ENCODE data around the gene FOCAD. TPM values are rescaled to one million over a fixed set of nuclear protein-coding genes. Genes with fewer than 3 reads are reported as not detected.
"Not testable (repeated sequence)": the region's sequence is repeated elsewhere in the genome, so short reads cannot be mapped to it uniquely, and the experiment has no call there.

The FOCAD gene
- total RNA-seq, 2 donors from 2014 or later = 28.8 to 34.1 TPM

DNA sequence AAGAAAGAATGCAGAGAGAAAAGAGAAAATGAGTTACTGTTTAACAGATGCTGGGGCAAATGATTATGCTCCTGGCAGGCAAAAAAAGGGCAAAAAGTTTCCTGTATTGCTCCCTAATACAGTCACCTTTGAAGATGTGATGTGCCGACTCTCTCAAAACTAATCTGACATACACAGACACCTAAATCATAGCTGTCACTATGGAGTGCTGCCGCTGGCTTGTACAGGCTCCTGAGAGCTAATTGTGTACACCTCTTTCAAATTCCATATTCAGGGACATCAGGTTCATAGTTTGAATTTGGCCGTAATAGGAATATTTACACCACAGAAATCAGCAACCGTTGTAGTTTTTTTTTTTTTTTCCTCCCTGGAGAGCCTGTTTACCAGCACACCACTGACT is 12.4 kb upstream of the FOCAD start:
- no peak for ATAC-seq
- intact Hi-C loops (cut with DNase I) = no loop called here
- no peak for DNase-seq

DNA sequence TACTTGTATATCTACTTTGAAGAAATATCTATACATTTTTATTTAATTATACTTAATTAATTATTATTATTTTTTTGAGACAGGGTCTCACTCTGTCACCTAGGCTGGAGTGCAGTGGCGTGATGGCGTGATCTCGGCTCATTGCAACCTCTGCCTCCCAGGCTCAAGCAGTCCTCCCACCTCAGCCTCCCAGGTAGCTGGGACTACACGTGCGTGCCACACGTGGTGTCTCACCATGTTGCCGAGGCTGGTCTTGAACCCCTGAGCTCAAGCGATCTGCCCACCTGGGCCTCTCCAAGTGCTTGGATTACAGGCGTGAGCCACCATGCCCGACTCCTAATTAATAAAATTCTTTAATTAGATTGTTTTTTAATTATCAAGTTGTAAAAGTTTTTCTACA is 10.5 kb upstream of the FOCAD start:
- ATAC-seq; DNase-seq; intact Hi-C loops (cut with DNase I): not testable (repeated sequence)

DNA sequence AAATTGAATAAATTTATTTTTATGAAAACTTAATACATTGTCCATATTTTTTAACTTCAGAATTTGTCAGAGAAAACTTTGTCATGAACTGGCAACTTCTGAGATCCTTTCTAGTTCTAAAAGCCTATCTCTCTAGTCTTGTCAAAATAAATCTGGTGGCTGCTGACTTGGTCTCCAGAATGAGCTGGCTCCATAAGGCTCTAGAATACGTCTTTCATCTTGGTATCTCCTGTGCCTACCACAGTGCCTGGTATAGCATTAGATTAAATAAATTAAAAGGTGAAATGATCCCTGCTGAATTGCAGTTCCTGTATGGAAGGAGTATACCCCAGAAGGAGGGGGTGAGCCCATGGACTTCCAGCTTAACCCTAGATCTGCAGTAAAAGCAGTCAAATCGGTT is 2.6 kb upstream of the FOCAD start:
- DNase-seq = no peak
- ATAC-seq = no peak
- intact Hi-C loops (cut with DNase I) = no loop called here

DNA sequence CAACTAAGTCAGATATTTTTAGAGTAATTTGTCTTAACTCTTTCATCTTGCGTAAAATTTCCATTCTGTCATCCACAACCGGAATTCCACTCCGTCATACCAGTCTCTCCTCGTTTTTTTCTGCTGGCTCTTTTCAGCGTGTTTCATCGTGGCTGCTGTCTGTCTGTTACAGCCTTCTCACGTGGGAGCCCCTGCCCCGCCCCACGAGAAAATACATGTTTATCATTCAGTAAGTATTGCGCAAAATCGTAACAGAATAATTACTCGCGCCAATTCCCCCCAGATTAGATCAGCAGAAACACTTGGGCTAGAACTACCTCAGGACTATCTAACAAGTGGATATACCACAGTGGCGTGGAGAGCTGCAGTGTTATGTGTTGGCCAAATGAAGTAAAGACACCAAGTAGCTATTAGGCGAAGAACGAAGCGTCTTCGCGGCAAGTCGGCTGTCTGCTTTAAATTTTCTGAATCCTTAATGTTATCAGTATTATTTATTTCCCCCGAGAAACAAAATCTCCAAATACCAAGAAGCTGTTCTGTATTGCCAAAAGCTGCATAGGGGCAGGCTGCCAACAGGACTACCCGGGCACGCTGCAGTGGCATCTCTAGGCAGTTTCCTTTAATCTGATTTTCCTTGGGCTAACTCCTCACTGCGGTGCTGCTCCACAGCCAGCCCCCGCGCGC is 566 bp upstream of the FOCAD start:
- intact Hi-C loops (cut with DNase I) = no loop called here
- DNase-seq (peak; percentile 76), ATAC-seq (peak; percentile 32 to 52)

DNA sequence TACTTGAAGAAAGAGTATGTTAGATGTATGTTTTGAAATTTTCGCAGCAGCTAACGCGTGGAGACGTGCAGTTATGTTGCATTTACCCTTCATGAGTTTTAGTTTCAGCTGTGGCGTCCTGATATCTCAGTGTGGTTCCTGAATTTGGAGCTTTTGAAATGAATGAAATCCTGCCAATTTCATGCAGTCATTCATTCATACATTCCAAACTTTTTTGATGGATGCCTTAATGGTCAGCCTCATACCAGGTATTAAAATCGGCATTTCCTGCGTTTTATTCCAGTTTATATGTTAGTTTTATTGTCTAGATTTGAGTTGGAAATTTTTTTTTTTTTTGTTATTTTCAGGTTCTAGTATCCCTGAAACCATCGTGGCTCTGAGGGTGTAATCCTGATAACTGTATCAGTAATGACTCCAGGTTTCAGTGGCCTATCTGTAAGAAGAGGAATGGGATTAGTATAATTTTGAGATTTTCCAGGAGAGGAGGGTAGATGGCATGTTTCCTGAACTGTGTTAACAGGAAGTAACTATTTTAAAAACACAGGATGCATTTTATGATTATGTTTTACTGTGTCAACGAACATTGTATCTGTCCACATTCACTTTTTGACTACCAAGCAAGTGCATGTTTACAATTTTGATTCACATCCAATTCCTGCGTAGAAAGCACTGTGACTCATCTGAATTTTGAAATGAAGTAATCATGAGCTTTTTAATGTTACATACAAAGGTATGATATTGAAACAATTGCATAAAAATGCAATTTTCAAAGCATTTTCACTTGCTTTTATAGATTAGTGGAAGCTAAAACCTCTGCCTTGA is 1.0 kb downstream of the FOCAD start:
- intact Hi-C loops (cut with DNase I) = no loop called here
- ATAC-seq (no peak), DNase-seq (no peak)

DNA sequence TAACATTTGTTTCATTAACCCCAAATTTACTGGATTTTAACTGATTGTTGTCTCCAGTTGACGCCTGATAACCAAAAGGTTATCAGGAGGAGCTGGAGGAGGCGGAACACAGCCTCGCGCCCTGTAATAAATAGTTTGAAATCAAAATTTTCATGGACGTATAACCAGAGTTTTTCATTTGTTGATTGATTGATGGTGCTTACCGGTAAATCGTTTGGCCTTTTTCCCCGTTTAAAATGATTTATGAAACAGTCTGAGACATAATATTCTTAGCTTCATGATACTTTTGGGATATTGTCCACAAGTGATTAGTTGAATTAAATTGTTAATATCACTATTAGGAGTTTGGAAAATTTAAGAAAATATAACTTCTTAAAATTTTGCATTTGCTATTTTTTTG is 1.7 kb downstream of the FOCAD start:
- DNase-seq (no peak), ATAC-seq (no peak)
- intact Hi-C loops (cut with DNase I) = no loop called here

DNA sequence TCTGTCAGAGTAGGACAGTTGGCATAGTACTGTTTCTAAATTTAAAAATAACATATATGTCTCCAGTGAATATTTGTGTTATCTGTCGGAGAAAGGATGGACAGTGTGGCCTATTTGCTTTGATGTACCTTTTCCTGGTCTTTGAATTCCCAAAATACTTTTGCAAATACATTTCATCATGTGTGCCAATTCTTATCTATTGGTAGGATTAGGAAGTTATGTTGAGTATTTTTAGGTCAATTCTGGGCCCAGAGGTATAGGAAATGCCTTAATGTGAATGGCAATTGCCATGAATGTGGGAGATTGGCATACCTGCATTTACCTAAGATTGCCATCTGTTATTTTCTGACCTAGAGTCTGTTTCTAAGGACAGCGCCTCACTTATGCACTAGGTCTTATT is 5.8 kb downstream of the FOCAD start:
- intact Hi-C loops (cut with DNase I) = loop anchor here in 1 of 2 donors (10.0 kb wide), 1 partner anchor 145 kb away; no protein-coding TSS in a partner anchor
- no peak for DNase-seq
- no peak for ATAC-seq

DNA sequence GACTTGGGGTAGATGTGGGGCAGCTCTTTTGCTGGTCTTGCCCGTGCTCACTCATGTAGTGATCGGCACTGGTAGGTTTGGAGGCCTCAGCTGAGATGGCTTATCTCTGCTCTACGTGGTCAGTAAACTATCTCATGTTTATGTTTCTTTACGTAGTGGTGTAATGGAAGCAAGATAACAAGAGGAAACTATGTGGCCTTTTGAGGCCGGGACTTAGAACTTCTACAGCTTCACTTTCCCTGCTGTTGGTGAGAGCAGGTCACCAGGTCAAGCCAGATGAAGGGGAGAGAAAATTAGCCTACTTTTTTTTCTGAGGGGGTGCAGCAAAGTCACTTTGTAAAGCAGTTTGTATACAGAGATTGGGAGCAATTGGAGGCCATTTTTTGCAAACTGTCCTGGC is 8.5 kb downstream of the FOCAD start:
- ATAC-seq = no peak
- intact Hi-C loops (cut with DNase I) = loop anchor here in 1 of 2 donors (10.0 kb wide), 1 partner anchor 142 kb away; no protein-coding TSS in a partner anchor

DNA sequence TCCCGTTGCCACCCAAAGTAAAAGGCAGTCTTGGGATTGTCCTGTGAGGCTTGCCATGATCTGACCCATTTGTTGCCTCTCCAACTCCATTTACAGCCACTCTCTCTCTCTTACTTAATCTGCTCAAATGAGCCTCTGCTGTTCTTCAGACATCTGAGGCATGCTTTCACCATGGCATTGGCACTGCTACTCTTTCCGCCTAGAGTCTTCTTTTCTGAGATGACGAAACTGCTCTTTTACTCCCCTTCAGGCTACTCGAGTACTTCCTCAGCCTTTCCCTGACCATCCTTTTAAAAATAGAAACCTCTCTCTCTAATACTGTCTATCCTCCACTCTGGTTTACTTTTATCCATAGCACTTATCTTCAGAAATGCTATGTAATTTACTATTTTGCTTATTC is 9.0 kb downstream of the FOCAD start:
- DNase-seq = no peak
- intact Hi-C loops (cut with DNase I) = loop anchor here in 1 of 2 donors (10.0 kb wide), 1 partner anchor 142 kb away; no protein-coding TSS in a partner anchor
- peak; percentile 66 to 73 for ATAC-seq

More for the DNA sequence above, 8.5 kb downstream of the FOCAD start:
- DNase-seq = no peak

DNA sequence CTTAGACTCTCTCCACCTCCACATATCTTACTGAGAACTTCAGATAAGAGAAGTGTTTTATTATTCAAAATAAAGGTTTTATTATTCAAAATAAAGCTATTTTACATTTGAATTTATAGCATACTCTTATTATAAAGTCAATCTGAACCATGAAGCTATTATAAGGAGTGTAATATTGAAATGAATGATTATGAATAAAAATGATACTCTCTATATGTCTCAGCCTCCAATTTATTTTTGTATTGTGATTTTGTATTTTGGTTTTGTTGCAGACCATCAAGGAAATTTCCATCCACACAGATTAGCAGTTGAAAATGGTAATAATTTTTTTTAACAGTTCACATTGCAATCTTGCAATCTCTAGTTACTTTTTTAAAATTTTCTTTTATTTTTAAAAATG is 10.2 kb downstream of the FOCAD start:
- ATAC-seq (no peak), DNase-seq (no peak)
- intact Hi-C loops (cut with DNase I) = loop anchor here in 1 of 2 donors (10.0 kb wide), 1 partner anchor 141 kb away; no protein-coding TSS in a partner anchor

DNA sequence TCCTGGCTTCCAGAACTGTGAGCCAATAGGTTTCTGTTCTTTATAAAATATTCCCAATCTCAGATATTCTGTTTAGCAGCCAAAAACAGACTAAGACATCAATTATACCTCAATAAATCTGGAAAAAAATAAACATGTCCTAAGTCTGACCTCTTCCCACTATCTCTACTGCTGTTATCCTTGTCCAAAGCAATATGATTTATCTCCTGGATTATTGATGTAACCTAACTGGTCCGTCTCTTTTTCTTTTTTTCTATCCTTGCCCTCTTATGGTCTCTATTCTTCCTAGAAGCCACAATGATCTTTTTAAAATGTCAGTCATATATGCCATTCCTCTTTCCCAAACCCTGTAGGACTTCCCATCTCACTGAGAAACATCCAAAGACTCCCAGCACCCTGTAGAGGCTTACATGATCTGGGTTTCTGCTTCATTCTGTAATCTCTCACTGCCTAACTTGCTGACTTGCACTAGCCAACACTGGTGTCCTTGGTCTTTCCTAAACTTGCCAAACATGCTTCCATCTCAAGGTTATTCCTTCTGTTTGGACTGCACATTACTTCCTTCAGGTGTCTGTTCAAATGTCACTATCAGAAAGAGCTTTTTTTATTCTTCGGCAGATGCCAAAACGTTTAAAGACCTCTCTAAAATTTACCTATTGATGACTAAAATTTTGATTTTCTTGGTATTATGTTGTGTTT is 13.1 kb downstream of the FOCAD start:
- ATAC-seq (no peak), DNase-seq (no peak)
- intact Hi-C loops (cut with DNase I) = loop anchor here in 1 of 2 donors (10.0 kb wide), 1 partner anchor 138 kb away; no protein-coding TSS in a partner anchor

DNA sequence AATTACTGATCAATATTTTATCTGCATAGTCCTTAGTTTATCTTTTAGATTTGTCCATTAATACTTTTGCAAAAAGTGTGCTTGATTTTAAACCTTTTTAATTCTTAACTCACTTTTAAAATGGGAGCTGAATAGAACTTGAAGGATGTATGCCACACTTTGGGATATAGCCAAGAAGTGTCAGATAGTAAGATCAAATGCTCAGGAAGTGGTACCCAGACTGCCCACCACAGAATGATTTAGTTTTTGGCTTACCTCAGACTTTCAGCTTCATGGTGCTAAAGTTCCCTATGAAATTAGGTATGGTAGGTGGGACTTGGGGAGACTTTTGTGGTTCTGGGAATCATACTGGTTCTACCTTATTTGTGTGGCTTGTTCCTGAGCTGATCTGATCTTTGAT is 14.7 kb downstream of the FOCAD start:
- intact Hi-C loops (cut with DNase I) = loop anchor here in 1 of 2 donors (10.0 kb wide), 1 partner anchor 136 kb away; no protein-coding TSS in a partner anchor
- DNase-seq (no peak), ATAC-seq (no peak)

DNA sequence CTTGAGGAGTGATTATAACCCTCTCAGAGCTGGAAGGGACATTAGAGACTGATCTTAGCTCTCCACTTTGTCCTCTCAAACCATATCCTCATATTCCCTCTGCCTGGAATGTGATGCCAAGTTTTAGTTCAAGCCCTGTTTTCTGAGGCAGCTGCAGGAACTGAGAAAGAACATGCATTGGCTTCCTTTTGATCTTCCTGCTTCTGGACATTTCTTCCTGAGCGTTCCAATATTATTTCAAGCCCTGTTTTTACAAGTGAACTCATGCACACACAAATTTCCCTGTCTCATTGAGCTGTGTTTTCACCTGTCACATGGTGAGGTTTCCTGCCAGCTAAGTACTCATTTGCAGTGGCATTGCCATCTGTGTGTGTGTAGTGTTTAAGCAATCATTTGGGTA is 17.0 kb downstream of the FOCAD start:
- intact Hi-C loops (cut with DNase I) = no loop called here
- DNase-seq = no peak
- peak; percentile 22 to 23 for ATAC-seq

DNA sequence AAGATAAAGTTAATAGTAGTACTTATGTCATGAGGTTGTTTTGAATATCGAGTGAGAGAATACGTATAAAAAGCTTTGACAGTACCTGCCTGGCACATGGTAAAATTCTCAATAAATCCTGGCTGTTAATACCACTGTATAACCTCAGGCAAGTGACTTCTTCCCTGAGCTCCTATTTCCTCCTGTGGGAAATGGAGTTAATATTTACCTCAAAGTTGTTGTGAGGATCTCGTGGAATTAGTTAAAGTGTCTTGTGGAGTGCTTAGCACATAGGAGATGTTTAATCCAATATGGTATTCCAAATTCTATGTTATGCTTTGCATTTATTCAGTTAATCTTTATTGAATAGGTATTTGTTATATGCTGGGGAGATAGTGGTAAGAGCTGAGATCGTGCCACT is 18.5 kb downstream of the FOCAD start:
- ATAC-seq (no peak), DNase-seq (no peak)
- intact Hi-C loops (cut with DNase I) = no loop called here

DNA sequence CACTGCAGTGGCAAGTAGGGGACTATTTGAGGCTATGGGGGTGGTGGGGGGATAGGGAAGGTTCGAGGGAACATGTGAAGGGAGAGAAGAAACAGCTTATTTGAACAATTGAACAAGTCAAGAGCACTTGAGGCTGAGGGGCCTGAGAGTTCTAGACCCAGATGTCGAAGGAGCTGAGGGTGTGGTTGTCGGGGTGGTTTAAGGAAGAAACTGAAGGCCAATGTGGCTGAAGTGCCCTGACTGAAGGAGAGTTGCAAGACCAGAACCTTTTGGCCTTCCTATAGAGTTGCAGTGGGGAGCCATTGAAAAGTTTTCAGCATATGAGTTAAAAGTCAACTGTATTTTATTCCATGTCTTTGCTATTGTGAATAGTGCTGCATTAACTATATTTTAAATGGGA is 19.1 kb downstream of the FOCAD start:
- DNase-seq (no peak), ATAC-seq (no peak)
- intact Hi-C loops (cut with DNase I) = no loop called here

DNA sequence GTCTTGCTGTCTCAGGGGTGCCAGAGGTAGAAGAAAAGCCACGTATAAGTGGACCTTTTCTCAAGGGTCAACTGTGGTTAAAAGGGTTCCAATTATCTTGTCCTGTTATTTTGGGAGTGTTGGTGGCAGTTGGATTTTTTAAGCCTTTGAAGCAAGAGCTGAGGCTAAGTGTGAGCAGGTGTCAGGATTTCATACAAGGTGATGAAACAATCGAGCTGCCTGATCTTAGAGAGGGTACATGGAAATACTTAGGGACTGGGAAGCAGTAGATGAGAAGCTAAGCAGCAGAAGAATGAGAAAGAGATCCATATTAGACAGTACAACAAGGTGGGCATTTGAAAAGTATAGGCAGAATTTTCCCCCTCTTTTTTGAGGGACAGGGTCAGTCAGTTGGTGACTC is 23.6 kb downstream of the FOCAD start:
- ATAC-seq = no peak
- no peak for DNase-seq
- intact Hi-C loops (cut with DNase I) = no loop called here

DNA sequence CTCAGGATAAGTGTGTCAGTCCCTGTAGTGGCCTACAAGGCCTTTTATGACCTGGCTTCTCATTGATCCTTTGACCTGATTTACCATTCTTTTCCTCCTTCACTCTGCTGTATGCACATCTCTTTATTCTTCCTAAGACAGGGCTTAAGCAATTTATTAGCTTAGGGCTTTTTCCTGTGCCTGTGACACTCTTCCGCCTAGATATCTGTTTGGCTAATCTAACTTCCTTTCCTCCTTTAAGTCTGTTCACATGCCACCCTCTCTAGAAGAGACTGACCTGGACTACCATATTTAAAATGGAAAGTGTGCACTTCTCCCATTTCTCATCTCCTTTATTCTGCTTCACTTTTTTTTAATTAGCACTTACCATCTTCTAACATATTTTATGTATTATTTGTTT is 29.1 kb downstream of the FOCAD start:
- DNase-seq (no peak), ATAC-seq (no peak)
- intact Hi-C loops (cut with DNase I) = no loop called here

DNA sequence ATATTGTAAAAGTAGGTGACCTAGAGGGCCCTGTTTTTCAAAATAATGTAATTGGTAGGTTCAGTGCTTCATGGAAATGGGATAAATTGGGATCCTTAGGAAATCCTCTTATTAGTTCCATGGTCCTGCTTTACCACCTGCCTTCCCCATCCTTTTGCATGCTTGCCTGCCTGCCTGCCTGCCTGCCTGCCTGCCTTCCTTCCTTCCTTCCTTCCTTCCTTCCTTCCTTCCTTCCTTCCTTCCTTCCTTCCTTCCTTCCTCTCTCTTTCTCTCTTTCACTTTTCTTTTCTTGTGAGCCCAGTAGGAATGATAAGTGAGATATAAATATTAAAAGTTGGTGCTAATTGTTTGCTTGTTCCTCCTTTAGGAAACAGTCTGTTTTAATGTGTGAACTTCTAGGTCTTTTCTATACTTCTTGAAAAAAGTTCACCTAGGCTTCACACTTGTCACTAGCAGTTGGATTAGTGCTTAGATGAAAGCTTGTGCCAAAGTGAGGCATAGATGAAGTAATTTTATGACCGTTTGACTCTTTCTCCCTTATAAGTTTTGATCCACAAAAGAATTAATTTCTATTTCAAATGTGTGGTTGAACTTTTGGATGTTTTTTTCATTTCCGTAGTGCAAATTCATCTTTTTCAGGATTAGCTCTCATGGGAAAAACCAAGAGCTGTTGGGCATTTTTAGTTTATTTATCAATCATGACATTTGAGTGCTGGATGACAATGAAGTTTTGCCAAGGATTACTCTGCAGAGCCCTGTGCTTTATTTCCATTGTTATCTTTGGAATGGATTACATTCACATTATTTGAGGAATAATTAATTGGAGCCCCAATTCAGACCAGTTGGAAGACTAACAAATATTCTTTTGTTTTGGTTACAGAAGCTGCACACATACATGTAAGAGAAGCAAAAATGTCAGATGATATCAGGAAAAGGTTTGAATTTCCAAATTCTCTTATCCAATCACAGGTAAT is 30.7 kb downstream of the FOCAD start:
- no peak for ATAC-seq
- intact Hi-C loops (cut with DNase I) = no loop called here
- DNase-seq = no peak

DNA sequence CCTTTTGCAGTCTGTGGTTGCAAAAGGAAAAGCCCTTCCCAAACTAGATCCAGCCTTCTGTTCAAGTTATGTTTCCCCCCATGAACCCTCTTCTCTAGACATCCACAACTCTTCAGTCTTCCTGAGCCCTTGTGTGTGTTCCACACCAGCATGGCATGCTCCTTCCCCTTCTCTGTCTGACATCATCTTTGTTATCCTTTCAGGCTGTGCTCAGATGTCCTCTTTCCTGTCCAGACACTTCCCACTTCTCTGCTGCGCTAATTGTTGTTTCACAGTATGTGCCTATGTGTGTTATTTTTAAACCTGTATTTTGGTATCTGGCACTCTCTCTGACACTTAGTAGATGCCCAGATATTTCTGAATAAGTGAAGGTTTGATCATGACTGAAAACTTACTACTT is 38.2 kb downstream of the FOCAD start:
- no peak for DNase-seq
- peak; percentile 92 to 93 for ATAC-seq
- intact Hi-C loops (cut with DNase I) = no loop called here
